CD4-positive, alpha-beta T cell (primary cell): ENCODE measurements around the gene ZBTB7C. TPM values are rescaled to one million over a fixed set of nuclear protein-coding genes. Genes with fewer than 3 reads are reported as not detected.

Source experiments
- ATAC-seq: fragments of 200-7000 bp; cut with Tn5 transposase; one replicate; pipeline ENCODE4 v1.10.0; 2022; ENCODE audit warnings: mild to moderate bottlenecking; ENCODE audit not compliant: poor library complexity
- CTCF ChIA-PET: fragments of 350-600 bp; sonication (Branson Sonifier 250); formaldehyde crosslinking; loops from one replicate; lab custom pipeline; 2021; ENCODE audit warnings: antibody characterized with exemption, inconsistent platforms; lab: Charles Lee
- POLR2A ChIA-PET: fragments of 350-600 bp; sonication (Branson Sonifier 250); formaldehyde crosslinking; loops from one replicate; lab custom pipeline; 2021; ENCODE audit warnings: antibody characterized with exemption, inconsistent platforms; lab: Charles Lee
- DNase-seq, 14 experiments: peaks; one replicate each; pipeline ENCODE4 v3.0.0-alpha.2; 2013 to 2020; ENCODE audit warnings: mixed read lengths in 2 of 14
- H3K27ac ChIP-seq, 2 donors: one replicate each; pipeline versions ENCODE4 v1.5.1 to v1.7.0; 2013; ENCODE audit warnings: low read length in 2 of 2, low read depth in 1 of 2, mild to moderate bottlenecking in 1 of 2
- H3K27me3 ChIP-seq, 2 experiments: 1 replicate in 1 of 2; 2 replicates in 1 of 2; pipeline versions ENCODE4 v1.6.1 to v1.7.0; 2013; ENCODE audit warnings: low read length in 2 of 2, control low read depth in 1 of 2, mild to moderate bottlenecking in 1 of 2, moderate library complexity in 1 of 2; ENCODE audit not compliant: insufficient read depth in 2 of 2, control insufficient read depth in 1 of 2
- H3K36me3 ChIP-seq: one replicate; pipeline ENCODE4 v1.6.1; 2013; ENCODE audit warnings: low read length, control low read depth; ENCODE audit not compliant: insufficient read depth
- H3K4me1 ChIP-seq: one replicate; pipeline ENCODE4 v1.6.1; 2013; ENCODE audit warnings: low read length, control low read depth; ENCODE audit not compliant: insufficient read depth
- H3K4me3 ChIP-seq: one replicate; pipeline ENCODE4 v1.5.1; 2013; ENCODE audit warnings: mild to moderate bottlenecking, low read length, moderate library complexity
- H3K9me3 ChIP-seq, 2 experiments: 1 replicate in 1 of 2; 2 replicates in 1 of 2; pipeline versions ENCODE4 v1.6.1 to v1.7.0; 2013; ENCODE audit warnings: low read length in 2 of 2, mild to moderate bottlenecking in 2 of 2, control low read depth in 1 of 2, moderate library complexity in 1 of 2; ENCODE audit not compliant: control insufficient read depth in 1 of 2, insufficient read depth in 1 of 2
- H3K27ac Mint-ChIP-seq: one replicate; pipeline ENCODE4 v1.8.0; 2020; ENCODE audit warnings: mixed read lengths
- H3K27me3 Mint-ChIP-seq: one replicate; pipeline ENCODE4 v1.8.0; 2021; ENCODE audit warnings: mixed read lengths
- H3K36me3 Mint-ChIP-seq: one replicate; pipeline ENCODE4 v1.8.0; 2021; ENCODE audit warnings: low read depth, mixed read lengths
- H3K4me1 Mint-ChIP-seq: one replicate; pipeline ENCODE4 v1.8.0; 2021; ENCODE audit warnings: low read depth, mixed read lengths
- H3K4me3 Mint-ChIP-seq: one replicate; pipeline ENCODE4 v1.8.0; 2020; ENCODE audit warnings: mild to moderate bottlenecking, mixed read lengths
- H3K9me3 Mint-ChIP-seq: one replicate; pipeline ENCODE4 v1.8.0; 2020; ENCODE audit warnings: mixed read lengths
- intact Hi-C, 2 experiments: fragments of 100-400 bp; cut with DNase I in 1 of 2; cut with micrococcal nuclease in 1 of 2; formaldehyde crosslinking; loops; one replicate each; pipeline versions ENCODE4 v1.15.1 to v1.9.0; 2023 to 2025; cut with DNase I, micrococcal nuclease
- total RNA-seq, 174 experiments: library from RNA in 2 of 174; stranded (reverse) in 2 of 174; gene quantifications; one replicate each; pipeline ENCODE4 v1.2.3 and lab custom pipeline; 2021 to 2026
- TF ChIP-seq, protein P1 (sequence below): fragments of 200-600 bp; IDR thresholded peaks from one replicate; pipeline ENCODE4 v1.8.0; 2022; ENCODE audit warnings: antibody characterized with exemption, mild to moderate bottlenecking

Gene ZBTB7C
- total RNA-seq, 2 experiments from 2014 or later: not detected

DNA sequence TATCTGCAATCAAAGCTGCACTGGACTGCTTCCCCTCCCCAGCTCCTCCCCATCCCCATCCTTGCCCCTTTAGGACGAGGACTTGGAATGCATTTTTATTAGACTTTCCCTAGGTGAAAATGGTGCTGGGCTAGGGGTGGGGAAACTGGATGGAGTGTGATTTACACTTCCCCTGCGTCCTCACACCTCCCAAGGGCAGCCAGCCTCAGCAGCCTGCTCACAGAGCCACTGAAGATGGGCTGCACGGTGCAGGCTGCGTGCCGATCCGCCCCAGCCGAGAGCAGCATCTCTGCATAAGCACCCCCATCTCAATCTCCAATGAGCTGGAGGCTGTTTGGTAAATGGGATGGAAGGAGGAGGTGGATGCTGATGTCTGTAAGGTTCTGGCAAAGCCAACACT is 87.6 kb downstream of the ZBTB7C start:
- Mint-ChIP-seq H3K27me3 (peaks cover 9% of the 10 kb centered on the region), H3K36me3 (no peaks in the 10 kb centered on the region), H3K27ac (no peak overlapping the region), H3K4me1 (no peaks in the 10 kb centered on the region), H3K4me3 (no peak overlapping the region), H3K9me3 (no peaks in the 10 kb centered on the region)
- CTCF ChIA-PET: no interaction called here
- TF ChIP-seq, protein P1, sequence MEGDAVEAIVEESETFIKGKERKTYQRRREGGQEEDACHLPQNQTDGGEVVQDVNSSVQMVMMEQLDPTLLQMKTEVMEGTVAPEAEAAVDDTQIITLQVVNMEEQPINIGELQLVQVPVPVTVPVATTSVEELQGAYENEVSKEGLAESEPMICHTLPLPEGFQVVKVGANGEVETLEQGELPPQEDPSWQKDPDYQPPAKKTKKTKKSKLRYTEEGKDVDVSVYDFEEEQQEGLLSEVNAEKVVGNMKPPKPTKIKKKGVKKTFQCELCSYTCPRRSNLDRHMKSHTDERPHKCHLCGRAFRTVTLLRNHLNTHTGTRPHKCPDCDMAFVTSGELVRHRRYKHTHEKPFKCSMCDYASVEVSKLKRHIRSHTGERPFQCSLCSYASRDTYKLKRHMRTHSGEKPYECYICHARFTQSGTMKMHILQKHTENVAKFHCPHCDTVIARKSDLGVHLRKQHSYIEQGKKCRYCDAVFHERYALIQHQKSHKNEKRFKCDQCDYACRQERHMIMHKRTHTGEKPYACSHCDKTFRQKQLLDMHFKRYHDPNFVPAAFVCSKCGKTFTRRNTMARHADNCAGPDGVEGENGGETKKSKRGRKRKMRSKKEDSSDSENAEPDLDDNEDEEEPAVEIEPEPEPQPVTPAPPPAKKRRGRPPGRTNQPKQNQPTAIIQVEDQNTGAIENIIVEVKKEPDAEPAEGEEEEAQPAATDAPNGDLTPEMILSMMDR: no peak
- no peaks in the 10 kb centered on the region for H3K27me3 ChIP-seq
- no peaks in the 10 kb centered on the region for H3K9me3 ChIP-seq
- no peaks in the 10 kb centered on the region for H3K36me3 ChIP-seq
- DNase-seq (no peak), ATAC-seq (no peak)
- no peak overlapping the region for H3K27ac ChIP-seq
- intact Hi-C loops: no loop called here
- H3K4me1 ChIP-seq: no peaks in the 10 kb centered on the region
- no peak overlapping the region for H3K4me3 ChIP-seq
- POLR2A ChIA-PET: no interaction called here

DNA sequence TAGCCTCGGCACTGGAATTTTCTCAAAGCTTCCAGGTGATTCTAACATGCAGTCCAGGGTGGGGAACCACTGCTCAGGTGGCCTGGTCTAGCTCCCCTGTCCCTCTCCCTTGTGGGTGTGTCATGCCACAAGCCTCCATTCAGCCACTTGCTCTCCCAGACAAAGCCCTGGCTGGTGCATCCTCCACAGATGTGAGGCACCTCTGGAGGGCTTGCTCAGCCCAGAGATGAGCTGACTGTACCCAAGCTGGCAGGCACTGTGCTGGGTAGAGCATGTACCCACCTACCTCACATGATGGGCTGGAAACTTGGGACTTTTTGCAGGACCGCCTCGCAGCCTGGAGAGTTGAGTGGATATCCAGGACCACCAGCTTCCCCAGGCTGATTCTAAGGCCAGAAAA is 88.1 kb downstream of the ZBTB7C start:
- Mint-ChIP-seq H3K27me3 (peaks cover 11% of the 10 kb centered on the region), H3K36me3 (no peaks in the 10 kb centered on the region), H3K4me1 (no peaks in the 10 kb centered on the region), H3K4me3 (no peak overlapping the region), H3K9me3 (no peaks in the 10 kb centered on the region), H3K27ac (no peak overlapping the region)
- DNase-seq: no peak
- no peak for ATAC-seq
- H3K27ac ChIP-seq: no peak overlapping the region
- intact Hi-C loops: no loop called here
- TF ChIP-seq, protein P1: no peak
- no peaks in the 10 kb centered on the region for H3K27me3 ChIP-seq
- CTCF ChIA-PET: no interaction called here
- POLR2A ChIA-PET: no interaction called here
- no peaks in the 10 kb centered on the region for H3K9me3 ChIP-seq
- H3K4me3 ChIP-seq: no peak overlapping the region
- H3K36me3 ChIP-seq: no peaks in the 10 kb centered on the region
- no peaks in the 10 kb centered on the region for H3K4me1 ChIP-seq

GRCh38 chr18:48320639-48320945 is 88.6 kb downstream of the ZBTB7C start:
- no peaks in the 10 kb centered on the region for H3K36me3 ChIP-seq

More at GRCh38 chr18:48320639-48320945, 88.6 kb downstream of the ZBTB7C start:
- Histone ChIP-seq H3K27me3 (no peaks in the 10 kb centered on the region), H3K4me3 (no peak overlapping the region), H3K27ac (no peak overlapping the region), H3K9me3 (no peaks in the 10 kb centered on the region), H3K4me1 (no peaks in the 10 kb centered on the region)
- CTCF ChIA-PET: no interaction called here
- TF ChIP-seq, protein P1: no peak
- POLR2A ChIA-PET: no interaction called here
- intact Hi-C loops: no loop called here
- Mint-ChIP-seq H3K27ac (no peak overlapping the region), H3K27me3 (peaks cover 11% of the 10 kb centered on the region), H3K4me3 (no peak overlapping the region), H3K4me1 (no peaks in the 10 kb centered on the region), H3K36me3 (no peaks in the 10 kb centered on the region), H3K9me3 (no peaks in the 10 kb centered on the region)
- DNase-seq (no peak), ATAC-seq (no peak)
